Measurements from ENCODE around the gene FBXW12.

Gene FBXW12

GRCh38 chr3:48422272-48422671 is 50.3 kb downstream of the FBXW12 start:
- DNase-seq (ENCODE audit: low read depth in 2 of 2): no peak

- no peak for DNase-seq (ENCODE audit: low read depth in 2 of 2)
Observed at GRCh38 chr3:48422681-48423080, 50.7 kb downstream of the FBXW12 start.

- DNase-seq (ENCODE audit: low read depth in 2 of 2): no peak
Observed at GRCh38 chr3:48423241-48423882, 51.3 kb downstream of the FBXW12 start.

GRCh38 chr3:48423883-48424695 is 52.1 kb downstream of the FBXW12 start:
- DNase-seq (ENCODE audit: low read depth in 2 of 2): no peak

- DNase-seq (ENCODE audit: low read depth in 2 of 2): no peak
Observed at GRCh38 chr3:48425281-48425812, 53.3 kb downstream of the FBXW12 start.

- DNase-seq (ENCODE audit: low read depth in 2 of 2): no peak
Observed at GRCh38 chr3:48426401-48426909, 54.4 kb downstream of the FBXW12 start.

GRCh38 chr3:48426944-48427629 is 55.1 kb downstream of the FBXW12 start:
- DNase-seq (ENCODE audit: low read depth in 2 of 2): no peak

- no peak for DNase-seq (ENCODE audit: low read depth in 2 of 2)
Observed at GRCh38 chr3:48427630-48427962, 55.6 kb downstream of the FBXW12 start.

GRCh38 chr3:48428088-48428571 is 56.1 kb downstream of the FBXW12 start:
- DNase-seq (ENCODE audit: low read depth in 2 of 2): no peak

- no peak for DNase-seq (ENCODE audit: low read depth in 2 of 2)
Observed at GRCh38 chr3:48428572-48429316, 56.7 kb downstream of the FBXW12 start.

GRCh38 chr3:48429317-48429959 is 57.4 kb downstream of the FBXW12 start:
- no peak for DNase-seq (ENCODE audit: low read depth in 2 of 2)

- DNase-seq (ENCODE audit: low read depth in 2 of 2): no peak
Observed at GRCh38 chr3:48429960-48430707, 58.1 kb downstream of the FBXW12 start, which contains the start of gene PLXNB1. Gene PLXNB1 (minus strand): TSS chr3:48430086. CDS start chr3:48424611, 5,475 bp downstream.

- no peak for DNase-seq (ENCODE audit: low read depth in 2 of 2)
Observed at GRCh38 chr3:48430708-48431101, 58.7 kb downstream of the FBXW12 start.

GRCh38 chr3:48431224-48432029 is 59.4 kb downstream of the FBXW12 start:
- no peak for DNase-seq (ENCODE audit: low read depth in 2 of 2)

- no peak for DNase-seq (ENCODE audit: low read depth in 2 of 2)
Observed at GRCh38 chr3:48432411-48433371, 60.7 kb downstream of the FBXW12 start.

- no peak for DNase-seq (ENCODE audit: low read depth in 2 of 2)
Observed at GRCh38 chr3:48433472-48434118, 61.6 kb downstream of the FBXW12 start.

- no peak for DNase-seq (ENCODE audit: low read depth in 2 of 2)
Observed at GRCh38 chr3:48434591-48435222, 62.7 kb downstream of the FBXW12 start.
